Measurements from ENCODE around the gene AWAT2.

DNA sequence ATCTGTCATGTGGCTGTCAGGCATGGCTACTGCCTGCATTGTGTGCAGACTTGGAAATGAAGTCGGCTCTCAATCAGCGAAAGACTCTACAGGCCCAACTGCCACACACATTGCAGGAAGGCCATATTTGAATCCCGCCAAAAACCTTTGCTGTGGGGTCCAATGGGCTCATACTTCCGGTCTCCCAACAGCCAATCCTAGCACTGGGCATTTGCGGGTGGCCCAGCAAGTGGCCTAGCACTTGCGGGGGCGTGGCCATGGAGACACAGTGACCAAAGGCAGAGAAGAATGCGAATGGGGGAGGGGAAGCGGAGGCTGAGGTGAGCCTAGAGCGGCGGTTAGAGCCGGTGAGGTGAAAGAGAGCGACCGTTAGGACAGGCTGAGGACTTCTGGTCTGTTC, 12.3 kb upstream of the AWAT2 start, which contains the start of gene OTUD6A:
- TF ChIP-seq, protein P1, sequence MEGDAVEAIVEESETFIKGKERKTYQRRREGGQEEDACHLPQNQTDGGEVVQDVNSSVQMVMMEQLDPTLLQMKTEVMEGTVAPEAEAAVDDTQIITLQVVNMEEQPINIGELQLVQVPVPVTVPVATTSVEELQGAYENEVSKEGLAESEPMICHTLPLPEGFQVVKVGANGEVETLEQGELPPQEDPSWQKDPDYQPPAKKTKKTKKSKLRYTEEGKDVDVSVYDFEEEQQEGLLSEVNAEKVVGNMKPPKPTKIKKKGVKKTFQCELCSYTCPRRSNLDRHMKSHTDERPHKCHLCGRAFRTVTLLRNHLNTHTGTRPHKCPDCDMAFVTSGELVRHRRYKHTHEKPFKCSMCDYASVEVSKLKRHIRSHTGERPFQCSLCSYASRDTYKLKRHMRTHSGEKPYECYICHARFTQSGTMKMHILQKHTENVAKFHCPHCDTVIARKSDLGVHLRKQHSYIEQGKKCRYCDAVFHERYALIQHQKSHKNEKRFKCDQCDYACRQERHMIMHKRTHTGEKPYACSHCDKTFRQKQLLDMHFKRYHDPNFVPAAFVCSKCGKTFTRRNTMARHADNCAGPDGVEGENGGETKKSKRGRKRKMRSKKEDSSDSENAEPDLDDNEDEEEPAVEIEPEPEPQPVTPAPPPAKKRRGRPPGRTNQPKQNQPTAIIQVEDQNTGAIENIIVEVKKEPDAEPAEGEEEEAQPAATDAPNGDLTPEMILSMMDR (IDR thresholded peaks at IDR 0.05; ENCODE audit: low read length): no peak
- TF ChIP-seq EZH2 (IDR thresholded peaks at IDR 0.05; ENCODE audit: borderline replicate concordance, low read length): no peak

Measured in OCI-LY1 (cell line).